ENCODE measurements around the gene SBF2. TPM values are rescaled to one million over a fixed set of nuclear protein-coding genes. Genes with fewer than 3 reads are reported as not detected.
"Not testable (repeated sequence)": the region's sequence is repeated elsewhere in the genome, so short reads cannot be mapped to it uniquely, and the experiment has no call there.

Gene SBF2
- total RNA-seq, 4 donors from 2014 or later: 67.5 to 92.9 (median 71.6) TPM

DNA sequence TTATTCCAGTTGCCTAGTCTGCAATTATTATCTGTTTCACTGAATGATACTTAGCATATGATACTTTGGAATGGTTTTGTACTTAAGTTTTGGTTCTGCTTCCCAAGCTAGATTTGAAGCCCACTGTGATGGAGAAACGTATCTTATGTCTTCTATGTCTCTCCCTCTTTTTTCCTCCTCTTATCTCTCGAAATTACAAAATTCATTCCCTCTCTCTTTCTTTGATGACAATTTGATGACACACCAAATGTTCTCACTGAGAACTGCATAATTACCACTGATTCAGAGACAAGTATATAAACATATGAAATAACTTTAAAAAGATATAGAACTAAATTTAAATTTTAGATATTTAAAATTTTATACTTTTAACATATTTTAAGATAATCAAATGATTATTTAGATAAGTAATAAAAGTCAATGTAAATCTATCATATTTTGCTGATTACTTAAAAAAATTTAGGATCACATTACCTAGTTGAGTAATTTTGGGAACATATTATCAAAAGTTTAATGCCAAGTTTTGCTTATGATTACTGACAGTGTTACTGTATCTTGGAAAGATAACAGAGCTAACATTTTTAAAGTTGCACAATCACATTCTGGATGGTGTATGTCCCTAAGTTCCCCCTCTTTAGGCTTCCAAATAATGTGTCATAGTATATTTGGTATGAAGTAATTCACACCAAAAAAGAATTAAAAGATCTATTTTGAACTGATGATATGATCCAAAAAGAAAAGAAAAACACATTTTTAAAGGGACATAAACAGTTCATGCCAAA is 255.3 kb downstream of the SBF2 start:
- TF ChIP-seq POLR2A (IDR thresholded peaks at IDR 0.05): no peak
- TF ChIP-seq, protein P1, sequence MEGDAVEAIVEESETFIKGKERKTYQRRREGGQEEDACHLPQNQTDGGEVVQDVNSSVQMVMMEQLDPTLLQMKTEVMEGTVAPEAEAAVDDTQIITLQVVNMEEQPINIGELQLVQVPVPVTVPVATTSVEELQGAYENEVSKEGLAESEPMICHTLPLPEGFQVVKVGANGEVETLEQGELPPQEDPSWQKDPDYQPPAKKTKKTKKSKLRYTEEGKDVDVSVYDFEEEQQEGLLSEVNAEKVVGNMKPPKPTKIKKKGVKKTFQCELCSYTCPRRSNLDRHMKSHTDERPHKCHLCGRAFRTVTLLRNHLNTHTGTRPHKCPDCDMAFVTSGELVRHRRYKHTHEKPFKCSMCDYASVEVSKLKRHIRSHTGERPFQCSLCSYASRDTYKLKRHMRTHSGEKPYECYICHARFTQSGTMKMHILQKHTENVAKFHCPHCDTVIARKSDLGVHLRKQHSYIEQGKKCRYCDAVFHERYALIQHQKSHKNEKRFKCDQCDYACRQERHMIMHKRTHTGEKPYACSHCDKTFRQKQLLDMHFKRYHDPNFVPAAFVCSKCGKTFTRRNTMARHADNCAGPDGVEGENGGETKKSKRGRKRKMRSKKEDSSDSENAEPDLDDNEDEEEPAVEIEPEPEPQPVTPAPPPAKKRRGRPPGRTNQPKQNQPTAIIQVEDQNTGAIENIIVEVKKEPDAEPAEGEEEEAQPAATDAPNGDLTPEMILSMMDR (IDR thresholded peaks at IDR 0.05): no peak
- WGBS, 2 donors: 79 to 90% methylated on average over 2 of the region's 2 CpGs
- Histone ChIP-seq H3K9me3 (no peaks in the 10 kb centered on the region), H3K27me3 (no peaks in the 10 kb centered on the region), H3K36me3 (no peaks in the 10 kb centered on the region), H3K4me1 (no peaks in the 10 kb centered on the region), H3K4me3 (replicated peaks in 1 of 3) (no peak overlapping the region), H3K27ac (no peak overlapping the region)
- no peak for DNase-seq
- intact Hi-C loops (cut with DNase I): no loop called here

DNA sequence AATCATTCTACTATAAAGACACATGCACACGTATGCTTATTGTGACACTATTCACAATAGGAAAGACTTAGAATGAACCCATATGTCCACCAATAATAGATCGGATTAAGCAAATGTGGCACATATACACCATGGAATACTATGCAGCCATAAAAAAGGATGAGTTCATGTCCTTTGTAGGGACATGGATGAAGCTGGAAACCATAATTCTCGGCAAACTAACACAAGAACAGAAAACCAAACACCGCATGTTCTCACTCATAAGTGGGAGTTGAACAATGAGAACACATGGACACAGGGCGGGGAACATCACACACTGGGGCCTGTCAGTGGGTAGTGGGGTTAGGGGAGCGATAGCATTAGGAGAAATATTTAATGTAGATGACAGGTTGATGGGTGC is 258.1 kb downstream of the SBF2 start:
- DNase-seq; H3K4me1 ChIP-seq; intact Hi-C loops (cut with DNase I); H3K9me3 ChIP-seq; H3K36me3 ChIP-seq; H3K4me3 ChIP-seq (replicated peaks in 1 of 3); H3K27me3 ChIP-seq; H3K27ac ChIP-seq: not testable (repeated sequence)
- 97% methylated on average over 6 of the region's 6 CpGs for WGBS, 2 donors

DNA sequence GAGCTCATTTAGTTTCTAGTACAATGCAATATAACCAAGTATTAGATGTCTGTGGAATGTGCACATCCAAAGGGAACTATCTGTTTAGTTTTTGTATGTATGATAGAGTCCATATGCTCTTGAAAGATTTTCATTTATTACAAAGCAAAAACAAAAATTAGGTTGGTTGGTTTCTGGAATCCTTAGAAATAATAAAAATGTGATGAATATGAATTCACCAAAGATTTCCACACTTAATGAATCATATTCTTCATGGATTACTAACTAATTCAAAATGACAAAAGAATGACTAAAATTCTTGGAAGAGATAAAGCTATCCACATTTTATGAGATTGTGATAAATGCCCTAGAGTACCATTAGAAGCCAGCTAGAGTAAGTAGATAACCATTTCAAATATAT is 261.1 kb downstream of the SBF2 start:
- Histone ChIP-seq H3K9me3 (no peaks in the 10 kb centered on the region), H3K4me3 (replicated peaks in 1 of 3) (no peak overlapping the region), H3K27me3 (no peaks in the 10 kb centered on the region), H3K27ac (no peak overlapping the region), H3K36me3 (no peaks in the 10 kb centered on the region), H3K4me1 (no peaks in the 10 kb centered on the region)
- intact Hi-C loops (cut with DNase I): no loop called here
- DNase-seq: no peak
- TF ChIP-seq POLR2A (IDR thresholded peaks at IDR 0.05): no peak
- TF ChIP-seq, protein P1 (IDR thresholded peaks at IDR 0.05): no peak

DNA sequence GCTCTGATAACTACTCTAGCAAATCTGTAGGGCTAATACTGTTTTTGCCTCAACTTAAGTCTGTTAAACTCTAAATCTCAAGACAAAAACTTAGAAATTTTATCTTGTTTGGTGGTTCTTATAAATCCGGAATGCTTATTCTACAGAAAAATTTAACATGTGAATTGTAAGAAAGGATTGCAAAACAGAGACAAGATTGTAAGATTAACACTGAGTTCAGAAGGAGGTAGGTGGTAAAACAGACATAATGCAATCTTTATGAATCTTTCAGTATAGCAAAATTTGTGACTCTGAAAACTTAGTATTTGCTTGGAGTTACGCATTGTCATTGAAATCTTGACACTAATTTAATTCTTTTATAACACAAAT is 263.9 kb downstream of the SBF2 start:
- TF ChIP-seq, protein P1 (IDR thresholded peaks at IDR 0.05): no peak
- TF ChIP-seq POLR2A (IDR thresholded peaks at IDR 0.05): no peak
- no peaks in the 10 kb centered on the region for H3K36me3 ChIP-seq
- H3K4me1 ChIP-seq: no peaks in the 10 kb centered on the region
- no peaks in the 10 kb centered on the region for H3K9me3 ChIP-seq
- WGBS, 2 donors: 94 to 97% methylated on average over 2 of the region's 2 CpGs
- DNase-seq: no peak
- no peak overlapping the region for H3K27ac ChIP-seq
- H3K27me3 ChIP-seq: no peaks in the 10 kb centered on the region
- intact Hi-C loops (cut with DNase I): no loop called here
- no peak overlapping the region for H3K4me3 ChIP-seq (replicated peaks in 1 of 3)

DNA sequence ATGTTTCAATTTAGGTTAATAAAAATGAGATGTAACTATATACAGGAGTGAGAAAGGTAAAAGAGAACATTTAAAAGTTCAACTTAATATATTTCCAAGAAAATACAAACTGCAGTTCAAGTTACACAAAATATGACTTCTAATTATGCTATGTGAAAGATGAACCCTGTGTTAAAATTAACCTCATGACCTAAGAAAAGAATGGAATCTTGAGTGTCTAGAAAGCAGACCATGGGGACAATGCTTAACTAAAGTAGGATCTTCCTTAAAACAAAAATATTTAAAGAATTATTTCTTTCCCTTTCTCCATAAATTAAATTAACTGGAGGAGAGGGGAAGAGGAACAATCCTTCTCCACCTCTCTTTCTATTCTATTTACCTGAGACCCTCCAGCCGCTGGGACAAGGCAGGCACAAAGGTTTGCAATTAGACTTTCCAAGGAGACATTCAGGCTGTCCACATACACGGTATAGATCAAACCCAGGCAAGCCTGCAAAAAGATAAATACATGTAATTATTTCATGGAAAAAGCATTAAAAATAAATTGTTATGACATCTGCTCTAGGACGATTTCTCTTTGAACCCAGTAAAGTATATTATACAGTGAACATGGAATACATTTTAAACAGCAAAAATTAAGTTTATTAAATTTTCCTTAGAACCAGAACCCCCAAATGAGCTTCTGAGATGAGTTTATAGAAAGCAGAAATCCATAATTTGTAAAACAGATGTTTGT is 264.5 kb downstream of the SBF2 start:
- 91 to 93% methylated on average over 3 of the region's 3 CpGs for WGBS, 2 donors
- no peak for TF ChIP-seq POLR2A (IDR thresholded peaks at IDR 0.05)
- TF ChIP-seq, protein P1 (IDR thresholded peaks at IDR 0.05): no peak
- H3K9me3 ChIP-seq: no peaks in the 10 kb centered on the region

More for the DNA sequence above, 264.5 kb downstream of the SBF2 start:
- intact Hi-C loops (cut with DNase I): no loop called here
- Histone ChIP-seq H3K27me3 (no peaks in the 10 kb centered on the region), H3K4me1 (no peaks in the 10 kb centered on the region), H3K27ac (no peak overlapping the region), H3K36me3 (no peaks in the 10 kb centered on the region), H3K4me3 (replicated peaks in 1 of 3) (no peak overlapping the region)
- DNase-seq: no peak
